Inferior parietal cortex (tissue), 1 donor: ENCODE measurements around the gene CASR.

Experiments
- DNase-seq: peaks from one replicate; pipeline ENCODE4 v3.0.0-alpha.2; 2016; ENCODE audit errors: extremely low spot score

Gene CASR

DNA sequence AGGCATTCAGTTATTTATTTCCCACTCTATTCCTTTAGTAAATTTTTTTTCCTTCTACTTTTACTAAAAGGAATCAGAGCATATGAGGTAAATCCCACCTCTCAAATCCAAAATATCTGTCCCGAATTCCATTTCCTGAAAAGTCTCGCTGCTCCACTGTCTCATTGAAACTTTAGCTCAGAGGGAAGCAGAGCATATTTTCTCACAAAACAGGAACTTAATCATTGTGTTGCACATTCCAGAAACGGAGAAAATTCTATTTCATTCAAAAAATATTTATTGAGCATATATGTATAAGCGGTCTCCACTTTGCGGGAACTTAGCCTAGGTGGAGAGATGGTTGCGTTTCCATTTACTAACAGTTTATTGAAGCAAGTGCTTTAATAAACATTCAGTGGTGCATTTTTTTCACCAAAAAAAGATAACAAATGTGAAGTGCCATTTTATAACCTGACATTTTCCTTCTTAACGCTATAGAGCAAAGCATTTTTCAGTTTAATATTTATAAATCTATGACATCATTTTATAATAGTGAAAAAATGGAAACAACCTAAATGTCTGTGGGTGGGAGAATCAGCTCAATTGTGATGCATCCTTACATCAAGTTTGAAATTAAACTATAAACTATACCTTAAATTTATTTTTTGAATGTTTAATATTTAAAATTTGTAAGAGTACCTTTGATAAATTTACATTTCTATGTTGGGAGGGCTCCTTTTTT is 74.3 kb downstream of the CASR start:
- no peak for DNase-seq

DNA sequence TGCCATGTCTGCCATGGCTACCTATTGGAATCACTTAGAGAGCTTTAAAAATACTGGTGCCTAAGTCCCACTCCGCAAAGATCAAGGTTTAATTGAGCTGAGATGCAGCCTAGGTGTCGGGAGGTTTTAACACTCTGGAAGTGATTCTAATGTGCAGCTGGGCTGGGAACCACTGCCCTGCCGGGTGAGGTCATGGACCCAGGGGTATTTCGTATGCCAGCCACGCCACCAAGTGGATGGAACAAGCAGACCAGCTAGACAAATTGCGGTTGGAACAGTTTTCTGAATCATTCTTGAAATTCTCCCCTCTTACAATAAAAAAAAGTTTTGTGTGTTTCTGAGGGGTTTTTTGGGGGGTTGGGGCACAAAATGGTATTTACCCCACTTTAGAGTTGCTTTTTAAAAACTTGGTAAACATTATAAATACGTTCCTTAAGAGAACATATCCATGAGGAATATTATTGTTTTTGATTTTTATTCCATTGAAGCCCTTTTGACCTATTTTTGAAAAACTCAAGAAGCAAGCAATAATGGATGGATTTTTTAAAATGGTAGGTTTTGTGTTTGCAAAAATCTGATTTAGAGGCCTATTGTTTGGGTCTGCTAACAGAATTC is 75.4 kb downstream of the CASR start:
- DNase-seq: peak; percentile 19

DNA sequence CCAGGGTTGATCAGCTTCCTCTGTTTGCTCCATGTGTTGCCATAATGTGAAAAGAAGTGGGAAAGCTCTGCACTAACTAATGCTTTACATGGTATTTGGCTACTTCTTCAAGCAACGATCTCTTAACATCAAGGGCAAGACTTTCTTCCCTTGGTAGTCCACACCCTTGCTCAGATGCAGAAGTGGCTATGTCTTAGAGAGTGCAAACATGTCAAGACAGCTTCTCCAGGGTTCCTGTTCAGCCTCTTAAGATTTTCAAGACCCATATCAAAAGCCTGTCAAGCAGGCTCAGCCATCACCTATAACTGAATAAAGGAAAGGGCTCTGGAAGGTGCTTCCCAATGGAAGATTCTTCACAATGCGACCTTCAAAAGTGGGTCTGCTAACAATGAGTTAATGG is 76.7 kb downstream of the CASR start:
- no peak for DNase-seq

DNA sequence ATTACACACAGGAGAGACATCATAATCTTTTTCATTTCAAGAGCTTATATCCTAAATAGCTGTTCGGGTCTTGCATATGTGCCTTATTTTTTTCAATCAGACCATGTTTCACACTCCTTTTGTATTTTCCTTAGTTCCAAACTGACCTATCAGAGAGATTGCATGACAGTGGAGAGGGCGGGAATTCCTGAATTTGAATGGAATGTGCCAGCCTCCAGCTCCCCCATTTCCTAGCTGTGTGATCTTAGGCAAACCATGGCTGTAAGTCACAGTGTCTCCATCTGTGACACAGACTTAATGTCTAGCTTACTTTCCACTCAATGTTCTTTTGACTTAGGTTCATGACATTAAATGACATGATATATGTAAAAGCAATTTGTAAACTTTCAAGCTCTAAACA is 79.6 kb downstream of the CASR start:
- no peak for DNase-seq

DNA sequence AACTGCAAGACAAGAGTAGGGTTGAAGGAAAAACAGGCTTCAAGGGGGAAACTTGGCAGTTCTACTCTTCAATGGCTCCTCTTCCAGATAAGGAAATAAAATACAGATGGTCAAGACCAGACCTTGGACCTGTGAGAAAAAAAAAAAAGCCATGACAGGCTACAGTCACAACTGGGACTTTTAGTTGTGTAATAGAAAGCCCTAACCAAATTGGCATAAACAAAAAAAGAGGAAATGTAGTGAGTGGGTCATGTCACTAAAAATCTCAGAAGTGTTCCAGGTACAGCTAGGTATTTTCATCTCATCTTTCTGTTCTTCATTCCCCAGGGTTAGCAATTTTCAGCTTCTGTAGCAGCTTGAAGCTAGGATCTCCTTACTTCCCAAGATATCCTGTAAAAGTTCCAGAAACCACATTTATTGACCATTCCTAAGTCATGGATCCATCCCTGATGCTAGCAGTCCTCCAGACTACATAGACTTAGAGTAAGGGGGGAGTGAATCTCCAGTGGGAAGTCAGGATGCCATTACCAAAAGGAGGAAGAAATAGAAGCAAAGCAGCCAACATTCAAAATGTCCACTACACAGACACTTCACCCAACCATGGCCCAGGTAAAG is 80.6 kb downstream of the CASR start:
- no peak for DNase-seq

DNA sequence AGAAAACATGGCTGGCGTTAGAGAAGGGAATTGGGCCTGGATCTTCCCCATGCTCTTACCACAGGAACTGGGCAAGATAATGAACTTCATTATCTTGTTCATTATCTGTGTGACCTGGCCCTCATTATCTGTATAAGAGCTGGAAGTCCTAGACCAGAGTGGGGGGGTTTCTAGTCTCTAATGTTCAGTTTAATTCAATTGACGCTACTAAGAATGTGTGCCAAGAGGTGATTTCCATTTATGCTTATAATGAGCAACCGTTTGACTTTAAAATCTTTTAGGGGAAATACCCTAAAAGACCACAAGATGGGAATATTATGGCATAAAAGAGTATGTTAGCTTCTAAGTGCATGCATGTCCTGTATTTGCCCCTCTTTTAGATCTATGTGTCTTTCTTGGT is 82.5 kb downstream of the CASR start:
- no peak for DNase-seq

DNA sequence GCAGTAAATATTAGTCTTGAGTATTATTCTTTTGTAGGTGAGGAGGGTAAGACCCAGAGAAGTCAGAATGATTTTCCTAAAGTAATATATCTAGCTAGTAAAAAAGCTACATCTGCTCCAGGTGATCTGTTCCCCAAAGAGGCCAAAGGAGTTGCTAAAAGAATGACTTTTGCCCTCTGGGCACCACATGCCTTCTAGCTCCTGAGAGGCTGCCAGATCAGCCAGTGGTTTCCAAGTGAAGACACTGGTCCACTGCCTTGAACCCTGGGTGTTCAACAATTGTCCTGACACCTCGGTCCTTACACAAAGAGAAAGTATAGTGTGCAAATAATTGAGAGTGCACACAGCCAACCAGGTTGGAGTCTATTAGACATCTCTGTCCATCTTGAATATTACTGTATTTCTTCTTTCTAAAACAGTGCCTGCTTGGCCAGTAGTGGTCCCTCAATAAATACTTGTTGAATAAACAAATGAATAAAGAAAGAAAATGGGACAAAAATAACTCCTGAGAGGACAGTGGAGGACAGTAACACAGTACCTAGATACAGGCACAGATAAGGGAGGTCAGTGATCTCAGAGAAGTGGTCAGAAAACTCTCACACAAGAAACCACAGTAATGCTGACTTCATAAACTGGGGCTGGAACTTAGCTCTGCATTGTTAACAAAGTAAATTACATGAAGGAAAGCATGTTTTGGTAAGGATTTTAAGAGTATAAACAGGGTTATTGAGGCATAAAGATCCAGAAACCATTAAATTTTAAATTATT is 85.0 kb downstream of the CASR start:
- DNase-seq: no peak

DNA sequence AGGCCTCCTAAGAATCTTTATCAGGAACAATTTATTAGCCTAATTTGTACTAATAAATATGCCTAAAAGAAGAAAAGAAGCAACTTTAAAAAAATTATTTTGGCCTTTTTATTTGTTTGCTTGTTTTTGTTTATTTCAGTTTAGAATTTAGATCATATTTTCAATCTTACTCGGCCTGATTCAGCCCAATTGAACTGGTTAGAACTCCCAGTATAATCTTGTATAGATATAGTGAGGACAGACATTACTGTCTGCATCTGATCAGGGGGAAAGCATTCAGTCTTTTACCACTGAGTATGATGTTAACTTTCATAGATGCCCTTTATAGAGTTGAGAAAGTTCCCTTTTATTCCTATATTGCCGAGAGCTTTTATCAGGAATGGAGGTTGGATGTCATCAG is 85.6 kb downstream of the CASR start:
- no peak for DNase-seq

DNA sequence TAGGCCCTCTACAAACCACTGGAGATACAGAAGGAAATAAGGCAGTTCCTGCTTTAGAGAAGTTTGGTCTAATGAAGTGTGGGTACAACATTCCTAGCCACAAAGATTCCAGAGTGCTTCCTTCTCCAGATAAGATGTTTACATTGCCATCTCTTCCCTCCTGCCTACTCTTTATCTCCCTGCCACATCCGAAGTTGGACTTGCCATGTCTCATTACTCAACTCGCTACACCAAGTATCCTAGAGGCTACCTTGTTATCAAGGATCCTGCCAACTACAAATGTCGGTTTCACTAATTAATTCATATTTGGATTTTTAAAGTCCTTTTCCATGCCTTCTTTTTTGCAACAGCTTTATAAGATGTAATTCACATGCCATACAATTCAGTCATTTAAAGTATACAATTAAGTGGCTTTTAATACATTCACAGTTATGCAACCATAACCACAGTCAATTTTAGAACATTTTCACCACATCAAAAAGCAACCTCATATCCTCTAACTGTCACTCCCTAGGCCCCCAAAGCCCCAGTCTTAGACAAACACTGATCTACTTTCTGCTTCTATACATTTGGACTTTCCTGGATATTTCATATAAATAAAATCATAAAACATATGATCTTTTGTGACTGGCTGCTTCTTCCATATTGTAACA is 87.9 kb downstream of the CASR start:
- DNase-seq: no peak

DNA sequence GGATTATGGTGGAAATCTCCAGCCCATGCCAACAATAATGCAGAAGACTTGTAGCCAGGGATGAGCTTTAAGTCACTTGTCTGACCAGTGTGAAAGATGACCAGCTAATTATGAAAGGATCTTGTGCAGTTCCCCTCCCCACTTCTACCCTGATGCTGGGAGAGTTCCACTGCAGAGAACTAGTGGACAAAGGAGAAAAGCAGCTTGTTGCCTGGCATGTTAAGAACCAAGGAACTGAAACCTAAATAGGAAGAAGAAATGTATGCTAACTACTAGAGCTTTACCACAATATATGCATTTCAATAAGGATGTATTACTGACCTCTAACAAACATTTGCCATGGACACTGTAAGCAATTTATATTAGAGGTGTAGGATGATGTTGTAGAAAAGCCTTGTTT is 89.4 kb downstream of the CASR start:
- DNase-seq: no peak

DNA sequence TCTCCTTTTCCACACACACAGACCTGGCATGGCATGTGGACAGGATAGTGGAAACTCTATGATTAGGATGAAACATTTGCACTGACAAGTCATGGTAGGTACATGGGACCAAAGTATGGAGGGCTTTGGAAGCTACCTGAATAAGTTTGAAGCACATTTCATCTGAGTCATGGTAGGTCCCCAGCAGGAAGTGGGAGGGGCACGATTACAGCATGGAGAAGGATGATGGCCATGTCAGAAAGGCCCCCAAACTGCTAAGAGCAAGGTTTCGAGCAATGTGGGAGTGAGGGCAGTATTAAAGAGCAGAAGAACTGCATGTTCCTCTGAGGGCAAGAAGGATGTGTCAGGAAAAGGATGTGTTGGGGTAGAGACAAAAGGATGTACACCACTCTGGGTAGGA is 90.0 kb downstream of the CASR start:
- DNase-seq: no peak

DNA sequence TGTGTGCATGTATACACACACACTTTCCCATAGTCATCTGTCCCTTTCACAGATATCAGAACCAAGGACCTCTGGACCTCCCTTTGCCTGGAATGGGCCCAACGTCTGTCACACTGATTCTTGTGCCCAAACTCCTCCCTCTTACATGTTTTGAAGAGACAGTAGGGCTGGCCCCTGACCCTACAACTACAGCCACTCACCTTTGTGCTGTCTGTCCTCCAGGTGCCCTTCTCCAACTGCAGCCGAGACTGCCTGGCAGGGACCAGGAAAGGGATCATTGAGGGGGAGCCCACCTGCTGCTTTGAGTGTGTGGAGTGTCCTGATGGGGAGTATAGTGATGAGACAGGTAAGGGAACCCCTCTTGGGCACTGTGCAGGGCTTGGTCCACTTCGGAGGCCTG is 98.4 kb downstream of the CASR start:
- no peak for DNase-seq

DNA sequence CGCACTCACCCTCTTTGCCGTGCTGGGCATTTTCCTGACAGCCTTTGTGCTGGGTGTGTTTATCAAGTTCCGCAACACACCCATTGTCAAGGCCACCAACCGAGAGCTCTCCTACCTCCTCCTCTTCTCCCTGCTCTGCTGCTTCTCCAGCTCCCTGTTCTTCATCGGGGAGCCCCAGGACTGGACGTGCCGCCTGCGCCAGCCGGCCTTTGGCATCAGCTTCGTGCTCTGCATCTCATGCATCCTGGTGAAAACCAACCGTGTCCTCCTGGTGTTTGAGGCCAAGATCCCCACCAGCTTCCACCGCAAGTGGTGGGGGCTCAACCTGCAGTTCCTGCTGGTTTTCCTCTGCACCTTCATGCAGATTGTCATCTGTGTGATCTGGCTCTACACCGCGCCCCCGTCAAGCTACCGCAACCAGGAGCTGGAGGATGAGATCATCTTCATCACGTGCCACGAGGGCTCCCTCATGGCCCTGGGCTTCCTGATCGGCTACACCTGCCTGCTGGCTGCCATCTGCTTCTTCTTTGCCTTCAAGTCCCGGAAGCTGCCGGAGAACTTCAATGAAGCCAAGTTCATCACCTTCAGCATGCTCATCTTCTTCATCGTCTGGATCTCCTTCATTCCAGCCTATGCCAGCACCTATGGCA is 100.5 kb downstream of the CASR start:
- no peak for DNase-seq

DNA sequence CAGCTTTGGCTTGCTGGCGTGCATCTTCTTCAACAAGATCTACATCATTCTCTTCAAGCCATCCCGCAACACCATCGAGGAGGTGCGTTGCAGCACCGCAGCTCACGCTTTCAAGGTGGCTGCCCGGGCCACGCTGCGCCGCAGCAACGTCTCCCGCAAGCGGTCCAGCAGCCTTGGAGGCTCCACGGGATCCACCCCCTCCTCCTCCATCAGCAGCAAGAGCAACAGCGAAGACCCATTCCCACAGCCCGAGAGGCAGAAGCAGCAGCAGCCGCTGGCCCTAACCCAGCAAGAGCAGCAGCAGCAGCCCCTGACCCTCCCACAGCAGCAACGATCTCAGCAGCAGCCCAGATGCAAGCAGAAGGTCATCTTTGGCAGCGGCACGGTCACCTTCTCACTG is 101.0 kb downstream of the CASR start:
- no peak for DNase-seq

DNA sequence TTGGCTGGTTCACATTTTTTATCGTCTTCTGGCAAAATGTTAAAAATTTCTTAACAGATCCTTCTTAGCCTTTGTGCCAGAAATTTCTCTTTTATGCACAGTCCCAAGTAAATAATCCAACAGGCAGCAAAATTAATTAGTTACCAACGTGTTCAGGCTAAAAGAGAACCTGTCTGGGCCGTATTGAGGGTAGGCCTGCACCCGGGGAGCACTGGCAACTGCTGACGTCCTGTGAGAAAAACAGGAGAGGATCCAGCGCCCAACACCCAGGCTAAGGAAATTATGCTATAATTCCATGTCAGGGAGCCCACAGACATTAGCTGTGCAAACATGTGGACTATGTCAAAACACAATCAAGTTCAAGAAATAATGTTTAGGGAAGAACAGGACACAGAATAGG is 110.9 kb downstream of the CASR start:
- no peak for DNase-seq

DNA sequence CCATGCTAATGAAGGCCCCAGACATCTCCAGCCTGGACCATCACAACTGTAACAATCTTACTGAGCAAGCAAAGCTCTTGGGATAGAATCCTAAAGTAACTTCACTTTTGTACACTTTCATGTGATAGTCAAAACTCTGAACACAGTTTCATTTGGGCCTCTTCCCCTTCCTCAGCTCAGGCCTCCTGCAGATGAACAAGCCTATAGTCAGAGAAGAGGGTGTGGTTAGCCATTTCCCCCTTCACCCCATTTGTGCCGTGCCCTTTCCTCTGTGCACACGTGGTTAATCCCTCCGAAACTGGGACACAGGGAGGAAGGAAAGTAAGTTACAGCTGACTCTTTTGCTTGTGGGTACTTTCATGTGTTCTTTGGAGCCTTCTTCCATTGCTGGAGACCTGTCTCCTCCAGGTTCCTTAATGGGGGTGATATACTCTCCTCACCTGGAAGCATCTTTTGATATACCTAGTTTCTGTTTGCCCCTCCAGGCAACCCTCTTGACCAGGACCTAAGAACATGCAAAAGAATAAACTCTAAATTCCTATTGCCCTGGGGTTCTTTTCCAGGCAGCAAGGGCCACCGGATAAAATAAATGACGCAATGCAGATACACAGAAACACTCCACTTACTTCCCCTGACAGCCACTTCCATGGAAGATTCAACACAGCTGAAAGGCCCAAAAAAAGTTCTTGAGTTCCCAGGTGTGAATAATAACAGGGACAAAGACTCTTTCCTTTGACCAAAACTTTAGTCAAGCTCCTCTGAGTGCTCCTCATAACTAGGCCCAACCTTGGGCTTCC is 112.0 kb downstream of the CASR start:
- DNase-seq: no peak

DNA sequence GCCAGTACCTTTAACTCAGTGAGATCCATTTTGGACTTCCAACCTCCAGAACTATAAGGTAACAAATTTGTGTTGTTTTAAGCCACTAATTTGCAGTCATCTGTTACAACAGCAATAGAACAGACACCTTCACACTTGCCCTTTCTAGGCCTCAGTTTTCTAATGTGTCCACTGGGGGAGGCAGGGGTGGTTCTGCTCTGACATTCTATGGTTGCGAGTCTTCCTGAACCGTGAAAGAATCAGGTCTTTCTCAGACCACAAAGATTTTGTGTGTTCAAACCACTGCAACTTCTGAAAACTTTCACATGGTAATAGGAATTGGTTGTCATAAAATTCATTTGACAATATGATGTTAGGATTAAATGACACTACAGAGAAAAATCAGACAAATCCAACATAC is 114.8 kb downstream of the CASR start:
- DNase-seq: no peak

DNA sequence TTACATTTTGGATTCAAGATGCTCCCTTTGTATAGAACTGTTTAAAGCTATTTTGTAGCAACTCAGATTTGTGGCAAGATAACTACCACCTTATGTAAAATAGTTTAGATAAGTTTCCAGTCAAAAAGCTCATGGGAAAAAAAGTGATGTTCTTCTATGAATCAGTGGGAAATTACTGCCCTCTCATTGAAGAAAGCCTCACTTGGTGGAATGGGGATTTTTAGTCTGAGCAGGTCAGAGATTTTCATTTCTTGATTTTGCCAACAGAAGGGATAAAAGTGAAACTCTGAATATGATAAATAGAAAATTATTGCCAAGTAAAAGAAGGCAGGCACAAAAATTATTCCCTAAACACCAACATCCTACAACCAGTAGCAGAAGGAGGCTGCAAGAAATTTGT is 115.7 kb downstream of the CASR start:
- no peak for DNase-seq

DNA sequence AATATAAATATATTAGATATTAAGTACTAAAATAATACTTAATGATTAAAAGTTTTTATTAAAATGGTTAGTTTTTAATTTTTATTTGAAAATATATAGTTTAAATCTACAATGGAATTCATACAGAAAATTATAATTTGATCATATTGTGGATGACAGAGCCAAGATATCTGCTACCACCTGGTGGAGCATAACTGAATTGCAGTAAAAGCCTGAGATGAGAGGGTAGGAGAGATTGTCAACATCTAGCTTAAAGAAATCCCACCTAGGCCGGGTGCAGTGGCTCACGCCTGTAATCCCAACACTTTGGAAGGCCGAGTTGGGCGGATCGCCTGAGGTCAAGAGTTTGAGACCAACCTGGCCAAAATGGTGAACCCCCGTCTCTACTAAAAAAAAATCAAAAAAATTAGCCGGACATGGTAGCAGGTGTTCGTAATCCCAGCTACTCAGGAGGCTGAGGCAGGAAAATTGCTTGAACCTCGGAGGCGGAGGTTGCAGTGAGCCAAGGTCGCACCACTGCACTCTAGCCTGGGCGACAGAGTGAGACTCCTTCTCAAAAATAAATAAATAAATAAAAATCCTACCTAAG is 116.5 kb downstream of the CASR start:
- DNase-seq: no peak

DNA sequence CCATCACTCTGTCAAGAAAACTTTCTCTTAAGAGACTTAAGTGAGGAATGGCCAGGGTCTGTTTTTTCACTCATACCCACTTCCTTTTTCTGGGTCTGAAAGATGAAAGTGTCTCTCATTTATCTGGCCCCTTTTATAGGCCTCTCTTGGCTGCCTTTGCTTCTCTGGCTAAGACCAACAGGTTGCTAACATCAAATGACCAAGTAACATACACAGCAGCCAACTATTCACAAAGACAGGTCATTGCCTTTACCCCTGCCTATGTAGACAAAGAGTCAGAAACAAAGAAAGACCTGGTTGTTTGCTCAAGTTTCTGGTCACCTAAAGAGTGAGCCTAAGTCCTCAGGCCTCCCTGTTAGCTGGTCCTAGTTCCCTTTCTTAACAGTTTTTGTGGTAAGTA is 117.6 kb downstream of the CASR start:
- no peak for DNase-seq
